GM19035 (cell line): ENCODE results near the gene NUP214.
"Not testable (repeated sequence)": the region's sequence is repeated elsewhere in the genome, so short reads cannot be mapped to it uniquely, and the experiment has no call there.

ENCODE experiments used
- ATAC-seq: cut with Tn5 transposase; IDR thresholded peaks from one replicate; pipeline ENCODE4 v1.9.1; 2021; ENCODE audit not compliant: unreplicated experiment

Gene NUP214

GRCh38 chr9:131257266-131258025 is 132.1 kb downstream of the NUP214 start:
- ATAC-seq = no peak

- no peak for ATAC-seq
These were observed 132.8 kb downstream of the NUP214 start for GRCh38 chr9:131258186-131258585.

GRCh38 chr9:131258698-131259431 is 133.5 kb downstream of the NUP214 start:
- ATAC-seq = no peak

- no peak for ATAC-seq
These were observed 134.1 kb downstream of the NUP214 start for GRCh38 chr9:131259432-131259898.

GRCh38 chr9:131259916-131260597 is 134.7 kb downstream of the NUP214 start:
- ATAC-seq = no peak

GRCh38 chr9:131260751-131261452 is 135.5 kb downstream of the NUP214 start:
- ATAC-seq = no peak

GRCh38 chr9:131262327-131263032 is 137.1 kb downstream of the NUP214 start:
- ATAC-seq = no peak

- not testable (repeated sequence) for ATAC-seq
These were observed 137.6 kb downstream of the NUP214 start for GRCh38 chr9:131263033-131263343.

GRCh38 chr9:131263701-131264100 is 138.3 kb downstream of the NUP214 start:
- ATAC-seq = no peak

GRCh38 chr9:131264231-131264630 is 138.8 kb downstream of the NUP214 start:
- ATAC-seq = no peak

- ATAC-seq = no peak
These were observed 141.2 kb downstream of the NUP214 start for GRCh38 chr9:131266266-131267229.

GRCh38 chr9:131270171-131271015 is 145.0 kb downstream of the NUP214 start:
- no peak for ATAC-seq

GRCh38 chr9:131271016-131271273 is 145.6 kb downstream of the NUP214 start:
- not testable (repeated sequence) for ATAC-seq

GRCh38 chr9:131271506-131271931 is 146.1 kb downstream of the NUP214 start:
- no peak for ATAC-seq

GRCh38 chr9:131272212-131272611 is 146.8 kb downstream of the NUP214 start:
- no peak for ATAC-seq

GRCh38 chr9:131273146-131273855 is 147.9 kb downstream of the NUP214 start:
- ATAC-seq = no peak

- ATAC-seq = no peak
These were observed 148.7 kb downstream of the NUP214 start for GRCh38 chr9:131273856-131274673.
